LNCaP clone FGC (cell line): ENCODE measurements around the gene IL1RAPL1.

Experiments
- DNase-seq: peaks from one replicate; pipeline ENCODE4 v3.0.0-alpha.2; 2011; ENCODE audit warnings: low read depth
- H3K4me3 ChIP-seq: 2 replicates; pipeline ENCODE4 v1.5.1; 2011; ENCODE audit warnings: mild to moderate bottlenecking, low read depth, low read length, control low read depth
- CTCF ChIP-seq: IDR thresholded peaks from 2 replicates; pipeline ENCODE4 v1.5.1; 2012; ENCODE audit warnings: mild to moderate bottlenecking; ENCODE audit not compliant: control insufficient read depth, insufficient read depth; ENCODE audit errors: extremely low read depth

The IL1RAPL1 gene

GRCh38 chrX:29237972-29238371 lies 650.7 kb downstream of the IL1RAPL1 start:
- no peak for TF ChIP-seq CTCF
- no peak overlapping the region for H3K4me3 ChIP-seq
- DNase-seq = no peak

GRCh38 chrX:29241809-29242208 lies 654.6 kb downstream of the IL1RAPL1 start:
- no peak overlapping the region for H3K4me3 ChIP-seq
- DNase-seq = no peak
- no peak for TF ChIP-seq CTCF

- DNase-seq = no peak
- H3K4me3 ChIP-seq = no peak overlapping the region
- TF ChIP-seq CTCF = no peak
Measured at GRCh38 chrX:29242856-29243255, 655.6 kb downstream of the IL1RAPL1 start.

- no peak for DNase-seq
- TF ChIP-seq CTCF = no peak
- no peak overlapping the region for H3K4me3 ChIP-seq
Measured at GRCh38 chrX:29243942-29244341, 656.7 kb downstream of the IL1RAPL1 start.

- no peak for TF ChIP-seq CTCF
- DNase-seq = no peak
Measured at GRCh38 chrX:29254515-29254914, 667.3 kb downstream of the IL1RAPL1 start.

GRCh38 chrX:29257521-29257920 lies 670.3 kb downstream of the IL1RAPL1 start:
- no peak for DNase-seq
- no peak overlapping the region for H3K4me3 ChIP-seq
- no peak for TF ChIP-seq CTCF

More at GRCh38 chrX:29254515-29254914, 667.3 kb downstream of the IL1RAPL1 start:
- H3K4me3 ChIP-seq = no peak overlapping the region

- no peak for TF ChIP-seq CTCF
- H3K4me3 ChIP-seq = no peak overlapping the region
- no peak for DNase-seq
Measured at GRCh38 chrX:29269390-29269789, 682.1 kb downstream of the IL1RAPL1 start.
